ENCODE measurements around the gene PLCB3. TPM values are rescaled to one million over a fixed set of nuclear protein-coding genes. Genes with fewer than 3 reads are reported as not detected.

The PLCB3 gene
- total RNA-seq, 1 donor from 2014 or later = 9.2 TPM

DNA sequence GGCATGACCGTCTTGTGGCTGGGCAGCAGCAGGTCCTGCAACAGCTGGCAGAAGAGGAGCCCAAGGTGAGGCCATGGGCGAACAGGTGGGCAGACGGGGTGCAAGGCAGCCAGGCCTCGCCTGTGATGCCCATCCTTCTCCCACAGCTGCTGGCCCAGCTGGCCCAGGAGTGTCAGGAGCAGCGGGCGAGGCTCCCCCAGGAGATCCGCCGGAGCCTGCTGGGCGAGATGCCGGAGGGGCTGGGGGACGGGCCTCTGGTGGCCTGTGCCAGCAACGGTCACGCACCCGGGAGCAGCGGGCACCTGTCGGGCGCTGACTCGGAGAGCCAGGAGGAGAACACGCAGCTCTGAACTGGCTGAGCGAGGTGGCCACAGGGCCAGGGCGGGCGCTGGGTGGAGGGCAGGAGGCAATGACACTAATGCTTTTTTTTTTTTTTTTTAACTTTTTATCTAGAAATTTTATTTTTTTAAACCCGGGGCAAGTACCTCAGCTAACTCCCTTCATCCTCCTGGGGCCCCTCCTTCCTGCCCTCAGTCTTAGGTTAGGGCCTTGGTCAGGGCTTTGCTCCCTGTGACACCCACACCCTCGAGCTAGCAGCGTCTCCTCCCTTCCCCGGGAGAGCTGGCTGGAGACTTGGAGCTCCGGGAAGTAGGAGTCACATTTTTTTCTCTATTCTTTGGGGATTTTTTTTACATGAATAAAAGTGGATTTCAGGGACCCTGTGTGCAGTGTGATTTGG lies 16.0 kb downstream of the PLCB3 start:
- DNase-seq = no peak

DNA sequence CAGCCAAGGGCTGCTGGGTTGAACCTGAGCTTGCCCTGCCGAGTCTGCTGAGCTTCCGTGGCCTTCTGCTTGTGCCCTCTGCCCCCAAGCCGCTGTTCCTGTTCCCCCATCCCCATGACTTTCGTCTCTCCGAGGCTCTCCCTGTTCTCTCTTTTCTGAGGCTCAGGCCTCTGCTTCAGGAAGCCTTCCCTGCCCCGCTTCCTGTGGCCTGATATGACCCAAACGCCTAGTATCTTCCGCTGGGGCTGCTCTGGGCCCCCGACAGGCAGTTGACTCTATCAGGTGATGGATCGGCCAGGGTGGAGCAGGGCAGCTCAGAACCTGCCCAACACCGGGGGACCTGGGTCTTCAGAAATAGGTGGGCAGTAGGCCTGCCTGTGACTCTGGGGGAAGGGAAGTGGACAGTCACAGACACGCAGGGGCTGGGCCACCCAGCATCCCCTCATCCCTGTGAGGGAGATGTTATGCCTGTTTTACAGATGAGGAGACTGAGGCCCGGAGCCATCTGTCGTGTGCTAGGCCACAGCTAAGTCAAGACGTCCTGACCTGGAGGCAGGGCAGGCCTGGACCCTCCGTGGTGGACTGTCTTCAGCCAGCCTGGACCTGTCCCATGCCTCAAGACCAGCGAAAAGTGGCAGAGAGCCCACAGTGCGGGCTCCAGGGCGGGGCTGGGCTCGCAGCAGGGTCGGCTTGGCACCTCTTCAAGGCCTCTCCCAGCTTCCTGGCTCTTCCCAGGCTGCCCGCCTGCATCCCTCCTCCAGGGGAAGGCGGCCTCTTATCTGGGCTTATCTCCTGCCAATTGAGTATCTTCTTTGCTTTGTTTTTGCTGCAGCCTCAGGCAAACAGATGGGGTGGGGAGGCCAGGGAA lies 16.9 kb downstream of the PLCB3 start:
- no peak for DNase-seq

DNA sequence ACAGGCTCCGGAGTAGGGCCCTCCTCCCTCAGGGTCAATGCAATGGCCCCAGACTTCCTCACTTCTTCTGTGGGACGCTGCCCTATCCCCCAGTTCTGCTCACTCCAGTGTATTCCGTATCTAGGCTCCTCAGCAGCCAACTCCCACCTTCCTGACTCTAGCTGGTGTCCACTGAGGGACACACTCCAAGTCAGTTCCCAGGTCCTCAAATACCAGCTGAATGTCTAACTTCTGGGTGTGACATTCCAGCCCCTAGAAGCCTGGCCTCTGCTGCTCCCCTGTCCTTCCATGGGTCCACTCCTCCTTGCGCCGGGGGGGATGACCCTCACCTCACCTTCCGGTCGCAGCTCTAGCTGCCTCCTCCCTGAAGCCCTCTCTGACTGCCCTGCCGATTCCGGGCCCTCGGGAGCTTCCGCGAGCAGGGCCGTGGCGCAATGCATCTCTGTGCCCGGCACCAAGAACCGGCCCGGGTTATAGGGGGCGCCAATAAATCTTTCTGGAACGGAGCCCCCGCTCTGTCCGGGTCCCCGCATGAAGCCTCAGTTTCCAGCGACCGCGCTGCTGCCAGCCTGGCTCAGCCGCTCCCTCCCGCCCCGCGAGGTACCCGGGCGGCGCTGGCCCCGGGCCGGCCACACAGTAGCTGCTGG lies 17.7 kb downstream of the PLCB3 start:
- DNase-seq = no peak

DNA sequence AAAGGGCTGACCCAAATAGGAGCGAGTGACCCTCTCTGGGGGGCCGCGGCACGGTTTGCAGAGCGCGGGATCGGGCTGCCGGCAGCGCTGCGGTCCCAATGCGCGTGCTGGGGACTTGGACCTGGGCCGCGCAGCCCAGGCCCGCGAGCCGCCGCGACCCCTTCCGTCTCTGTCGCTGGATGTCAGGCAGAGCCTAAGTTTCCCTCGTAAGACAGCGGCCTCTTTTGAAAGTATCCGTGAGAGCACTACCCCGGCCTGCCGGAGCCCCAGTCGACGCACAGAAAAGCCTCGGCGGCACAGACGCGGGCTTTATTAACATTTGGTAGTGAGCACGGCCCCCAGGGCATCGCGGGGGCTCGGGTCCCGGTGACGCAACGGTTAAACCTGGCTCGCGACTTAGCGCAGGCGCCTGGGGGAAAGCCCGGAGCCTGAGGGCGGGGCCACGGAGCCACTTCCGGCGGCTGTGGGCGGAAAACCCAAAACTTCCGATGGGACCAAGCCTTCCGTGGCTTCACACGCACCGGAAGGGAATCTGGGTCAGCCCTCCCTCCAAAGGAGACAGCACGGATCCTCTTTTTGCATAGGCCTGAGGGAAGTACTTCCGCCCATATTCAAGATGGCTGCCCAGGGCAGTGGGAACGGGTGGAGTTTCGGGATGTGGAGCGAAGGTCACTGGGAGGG lies 18.4 kb downstream of the PLCB3 start:
- DNase-seq = peak; percentile 99

DNA sequence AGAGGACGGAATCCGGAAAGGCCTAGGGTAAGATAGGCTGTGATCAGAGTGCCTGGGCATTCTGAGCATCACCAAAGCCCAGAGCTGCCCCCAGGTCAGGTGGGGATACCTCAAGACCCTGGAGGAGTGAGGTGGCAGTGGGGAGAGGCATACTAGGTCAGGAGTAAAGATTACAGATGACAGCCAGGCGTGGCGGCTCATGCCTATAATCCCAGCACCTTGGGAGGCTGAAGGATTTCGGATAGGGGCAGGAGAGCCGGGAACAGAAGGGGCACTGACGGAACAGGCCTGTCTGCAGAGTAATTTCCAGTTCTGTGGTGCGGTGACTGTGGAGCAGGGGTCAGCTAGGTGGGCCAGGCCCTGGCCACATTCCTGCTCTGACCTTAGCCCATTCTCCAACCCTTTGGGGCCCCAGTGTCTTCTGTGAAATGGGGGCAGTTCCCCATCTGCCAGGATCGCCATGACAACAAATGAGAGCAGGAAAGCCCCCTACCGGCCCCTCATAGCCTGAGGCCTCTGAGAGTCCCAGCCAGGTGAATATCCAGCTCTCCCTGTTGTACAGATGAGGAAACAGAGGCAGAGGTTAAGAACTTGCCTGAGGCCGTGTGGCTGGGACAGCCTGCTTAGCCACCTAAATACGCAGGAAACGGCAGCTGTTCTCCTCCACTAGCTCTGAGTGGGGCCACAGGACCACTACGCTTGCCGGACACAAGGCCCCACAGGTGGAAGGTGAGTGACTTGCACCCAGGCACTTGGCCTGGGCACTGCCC lies 23.9 kb downstream of the PLCB3 start:
- DNase-seq = no peak

DNA sequence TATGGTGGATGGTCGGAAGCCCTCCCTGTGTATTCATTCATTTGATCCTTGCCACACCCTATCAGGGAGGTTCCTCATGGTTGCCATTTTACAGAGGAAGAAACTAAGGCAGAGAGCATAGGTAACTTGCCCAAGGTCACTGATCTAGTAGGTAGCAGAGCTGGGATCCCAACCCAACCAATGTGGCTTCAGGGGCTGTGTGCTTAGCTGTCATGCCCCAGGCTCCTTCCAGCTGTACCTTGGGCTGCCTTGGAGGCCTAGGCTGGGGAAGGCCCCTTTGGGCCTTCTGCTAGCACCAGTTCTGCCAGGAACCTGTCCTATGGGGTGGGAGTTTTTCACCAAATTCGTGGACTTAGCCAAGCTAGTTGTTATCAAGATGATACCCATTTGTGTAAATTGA lies 24.5 kb downstream of the PLCB3 start:
- DNase-seq = no peak

DNA sequence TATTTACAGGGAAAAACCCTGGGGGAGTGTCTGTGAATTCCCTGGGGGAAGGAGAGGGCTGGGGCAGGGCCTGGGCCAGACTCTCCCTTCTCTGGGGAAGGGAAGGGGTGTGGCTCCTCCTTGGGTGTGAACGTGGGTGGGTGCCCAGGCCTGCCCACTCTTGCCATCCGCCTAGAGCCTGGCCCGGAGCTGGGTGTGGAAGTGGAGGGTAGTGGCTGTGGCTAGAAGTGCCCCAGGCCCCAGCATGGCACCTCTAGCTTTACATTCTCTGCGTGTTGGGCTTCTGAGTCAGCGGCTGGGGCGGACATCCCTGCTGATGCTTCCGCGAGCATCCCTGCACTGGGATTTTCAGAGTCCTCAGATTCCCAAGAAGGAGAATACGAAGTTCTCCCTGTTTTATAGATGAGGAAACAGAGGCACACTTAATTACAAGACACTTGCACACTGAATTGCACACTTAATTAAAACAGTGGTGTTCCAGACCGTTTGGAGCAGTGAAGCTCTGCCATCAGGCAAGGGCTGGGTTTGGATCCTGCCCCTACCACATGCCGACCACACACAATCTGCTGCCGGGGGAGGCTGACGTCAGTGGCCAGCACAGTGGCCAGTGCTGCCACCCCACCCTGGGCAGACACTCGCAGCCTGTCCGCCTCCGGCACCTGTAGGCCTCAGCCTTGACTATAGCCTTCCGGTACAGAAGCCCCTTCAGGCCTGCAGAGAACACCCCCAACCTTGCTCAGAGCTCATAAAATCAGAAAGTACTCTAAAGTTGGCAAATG lies 25.5 kb downstream of the PLCB3 start:
- no peak for DNase-seq

DNA sequence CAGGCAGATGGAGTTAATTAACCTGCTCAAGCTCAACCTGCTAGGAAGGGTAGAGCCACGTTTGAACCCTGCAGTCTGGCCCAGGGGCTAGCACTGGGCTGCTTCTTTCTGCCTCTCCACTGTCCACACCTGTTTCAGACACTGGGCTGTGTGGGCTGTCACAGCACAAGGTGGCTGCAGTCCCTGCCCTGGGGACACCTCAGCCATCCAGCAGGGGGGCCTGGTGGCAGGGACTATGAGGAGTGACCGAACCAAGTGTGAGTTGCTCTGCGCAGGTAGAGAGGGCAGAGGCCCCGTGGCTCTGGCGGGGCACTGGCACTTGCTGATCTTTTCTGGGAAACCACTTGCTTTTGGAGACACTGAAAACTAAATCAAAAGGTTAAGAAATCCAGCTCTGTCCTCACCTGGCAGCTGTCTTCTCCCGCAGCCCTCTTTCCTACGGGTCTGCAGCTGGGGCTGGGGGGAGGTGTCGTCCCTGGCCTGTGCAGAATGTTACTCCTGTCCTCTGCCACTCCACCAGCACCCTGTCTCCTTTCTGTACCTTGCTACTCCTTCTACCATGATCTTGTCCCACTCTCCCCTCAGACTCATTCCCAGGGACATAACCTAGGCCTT lies 27.4 kb downstream of the PLCB3 start:
- DNase-seq = no peak

DNA sequence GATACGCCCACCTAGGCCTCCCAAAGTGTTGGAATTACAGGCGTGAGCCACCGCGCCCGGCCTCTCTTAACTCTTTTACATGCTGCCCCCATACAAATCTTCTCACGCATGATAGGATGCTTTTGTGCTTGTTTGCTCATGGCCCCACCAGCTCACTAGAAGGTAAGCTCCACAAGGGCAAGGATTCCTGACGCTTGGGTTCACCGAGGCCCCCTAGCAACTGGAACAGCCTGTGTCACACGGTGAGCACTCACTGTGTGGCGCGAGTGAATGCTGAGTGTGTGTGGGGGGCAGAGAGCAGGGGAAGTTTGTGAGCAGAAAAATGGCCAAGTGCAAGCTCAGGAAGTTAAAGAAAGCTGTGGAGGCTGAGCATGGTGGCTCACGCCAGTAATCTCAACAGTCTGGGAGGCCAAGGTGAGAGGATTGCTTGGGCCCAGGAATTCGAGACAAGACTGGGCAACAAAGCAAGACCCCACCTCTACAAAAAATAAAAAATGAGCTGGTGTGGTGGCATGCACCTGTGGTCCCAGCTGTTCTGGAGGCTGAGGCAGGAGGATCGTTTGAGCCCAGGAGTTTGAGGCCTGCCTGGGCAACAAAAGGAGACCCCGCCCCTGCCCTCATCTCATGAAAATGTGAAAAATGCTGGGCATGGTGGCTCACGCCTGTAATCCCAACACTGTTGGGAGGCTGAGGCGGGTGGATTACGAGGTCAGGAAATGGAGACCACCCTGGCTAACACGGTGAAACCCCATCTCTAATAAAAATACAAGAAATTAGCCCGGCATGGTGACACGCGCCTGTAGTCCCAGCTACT lies 30.8 kb downstream of the PLCB3 start:
- DNase-seq = no peak

DNA sequence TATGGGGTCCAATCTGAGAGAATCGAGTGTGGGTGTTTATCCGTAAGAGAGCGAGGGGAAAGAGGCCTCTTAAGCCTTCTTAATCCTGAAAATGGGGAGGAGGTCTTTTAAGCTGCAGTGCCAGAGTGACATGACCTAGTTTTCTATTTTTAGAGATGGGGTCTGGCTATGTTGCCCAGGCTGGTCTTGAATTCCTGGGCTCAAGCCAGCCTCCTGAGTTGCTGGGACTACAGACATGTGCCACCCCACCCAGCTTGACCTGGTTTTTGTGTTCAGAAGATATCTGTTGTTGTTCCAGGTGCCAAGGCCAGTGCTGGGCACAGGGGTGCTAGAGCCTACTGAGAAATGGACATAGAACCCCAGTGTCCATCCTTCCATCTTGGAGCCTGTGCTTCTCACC lies 31.8 kb downstream of the PLCB3 start:
- DNase-seq = no peak

DNA sequence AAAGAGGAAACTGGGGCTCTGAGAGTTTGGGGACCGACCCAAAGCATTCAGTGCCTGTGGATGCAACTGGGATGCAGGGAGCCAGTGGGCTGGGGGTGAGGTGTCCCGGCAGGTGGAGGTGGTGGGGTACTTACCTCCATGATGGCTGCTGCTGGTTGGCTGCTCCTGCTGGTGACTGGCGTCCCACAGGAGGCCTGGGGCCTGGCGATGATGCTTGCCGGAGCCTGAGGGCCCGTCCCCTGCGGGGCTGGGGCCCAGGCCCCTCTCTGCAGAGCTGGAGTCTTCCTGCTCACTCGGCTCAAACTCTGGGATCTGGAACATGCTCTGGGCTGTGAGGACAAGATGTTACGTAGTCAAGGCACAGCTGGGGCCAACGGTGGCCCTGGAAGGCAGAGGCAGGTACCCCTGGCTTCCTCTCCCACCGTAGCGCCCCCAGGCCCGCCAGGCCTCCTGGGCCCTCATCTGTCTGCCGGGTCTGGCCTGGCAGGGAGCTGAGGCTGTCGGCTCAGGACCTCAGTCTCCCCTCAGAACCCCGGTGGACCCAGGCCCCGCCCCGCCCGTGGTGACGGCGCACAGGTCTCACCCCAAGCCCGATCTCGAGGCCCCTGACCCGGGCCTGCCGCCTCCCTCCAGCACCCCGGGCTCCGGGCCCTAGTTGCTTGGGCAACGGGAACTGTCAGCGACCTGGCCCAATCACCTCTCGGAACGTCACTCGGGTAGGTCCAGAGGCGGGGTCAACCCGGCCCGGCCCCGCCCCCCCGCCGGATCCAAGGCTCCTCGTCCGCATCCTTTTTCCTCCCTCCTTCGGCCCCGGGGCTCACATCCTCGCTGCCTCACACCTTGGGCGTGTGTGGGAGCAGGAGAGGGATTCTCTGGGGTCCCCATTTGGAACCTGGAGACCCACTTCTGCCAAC lies 33.0 kb downstream of the PLCB3 start, which contains the start of gene BAD:
Gene BAD, minus strand, starts transcription at position 618 of the 914 bp plus-strand sequence. Its CDS starts 297 bp downstream, at position 321.
- DNase-seq = peak; percentile 96

DNA sequence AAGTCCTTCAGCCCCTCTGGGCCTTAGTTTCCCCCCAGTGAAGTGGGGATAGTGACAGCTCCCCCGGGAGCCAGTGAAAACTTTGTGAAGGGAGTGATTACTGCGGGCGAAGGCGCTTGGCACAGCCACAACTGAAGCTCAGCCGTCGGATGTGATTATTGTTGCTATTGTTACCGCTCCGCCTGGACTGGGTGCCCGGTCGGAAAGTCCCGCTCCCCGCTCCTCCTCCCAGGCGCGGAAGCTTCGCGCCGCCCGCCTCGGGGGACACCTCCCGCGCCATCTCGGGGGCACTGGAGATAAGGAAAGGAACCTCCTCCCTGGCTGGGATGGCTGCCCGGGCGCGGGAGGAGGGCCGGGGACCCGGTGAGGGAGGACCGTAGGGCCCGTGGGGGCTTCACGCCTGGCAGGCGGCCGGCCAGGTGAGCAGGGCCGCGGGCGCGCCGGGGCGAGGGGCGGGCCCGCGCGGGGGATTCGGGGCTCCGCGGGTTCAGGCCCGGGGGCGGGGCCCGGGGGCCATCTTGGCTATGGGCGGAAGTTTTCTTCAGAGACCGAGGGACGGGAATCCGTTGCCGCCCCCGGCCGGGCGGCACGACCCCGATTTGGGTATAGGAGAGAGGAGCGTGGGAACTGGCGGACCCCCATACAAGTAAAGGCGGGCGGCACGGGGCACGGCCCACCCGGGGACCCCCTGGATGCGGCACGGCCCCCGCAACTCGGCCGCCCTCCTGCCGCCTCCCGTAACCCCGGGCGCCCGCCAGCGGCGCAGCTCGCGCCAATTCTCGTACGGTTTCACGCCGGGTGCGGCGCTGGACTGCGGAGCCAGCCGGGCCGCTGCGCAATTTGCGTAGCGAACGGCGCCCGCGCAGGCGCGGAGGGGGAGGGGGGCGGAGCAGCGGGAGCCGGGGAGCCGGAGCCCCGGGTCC lies 33.9 kb downstream of the PLCB3 start, which contains the start of gene GPR137:
Gene GPR137, plus strand, starts transcription at position 887 of the 923 bp plus-strand sequence. CDS start 677 bp downstream, outside the sequence.
- peak; percentile 91 for DNase-seq

DNA sequence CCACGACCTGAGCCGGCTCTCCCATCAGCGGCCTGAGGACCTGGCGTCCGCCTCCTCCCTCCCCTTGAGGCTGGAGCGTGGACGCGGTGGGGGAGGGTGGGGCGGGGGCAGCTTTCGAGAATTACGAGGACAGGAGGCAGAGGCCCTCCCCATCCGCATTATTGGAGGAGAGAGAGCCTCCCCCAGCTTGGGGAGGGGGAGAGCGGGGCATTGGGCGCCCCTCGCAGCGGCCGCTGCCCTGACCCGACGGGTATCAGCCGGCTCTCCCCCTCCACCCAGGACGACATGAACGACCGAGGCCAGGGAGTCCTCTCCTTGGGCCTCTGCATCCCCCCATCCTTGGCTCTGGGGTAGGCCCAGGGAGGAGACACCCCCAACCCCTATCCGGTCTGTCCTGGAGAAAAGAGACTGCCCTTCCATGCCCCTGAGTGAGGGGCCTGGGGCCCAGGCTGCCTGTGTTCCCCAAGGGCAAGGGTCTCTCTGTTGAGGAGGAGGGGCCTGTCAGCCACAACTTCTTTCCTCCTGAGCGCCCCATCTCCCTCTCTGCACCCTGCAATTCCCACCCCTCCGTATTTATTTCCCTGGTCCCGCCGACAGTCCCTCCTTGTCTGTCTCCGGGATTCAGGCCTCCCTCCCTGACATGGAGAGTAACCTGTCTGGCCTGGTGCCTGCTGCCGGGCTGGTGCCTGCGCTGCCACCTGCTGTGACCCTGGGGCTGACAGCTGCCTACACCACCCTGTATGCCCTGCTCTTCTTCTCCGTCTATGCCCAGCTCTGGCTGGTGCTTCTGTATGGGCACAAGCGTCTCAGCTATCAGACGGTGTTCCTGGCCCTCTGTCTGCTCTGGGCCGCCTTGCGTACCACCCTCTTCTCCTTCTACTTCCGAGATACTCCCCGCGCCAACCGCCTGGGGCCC lies 34.8 kb downstream of the PLCB3 start:
- DNase-seq = no peak

DNA sequence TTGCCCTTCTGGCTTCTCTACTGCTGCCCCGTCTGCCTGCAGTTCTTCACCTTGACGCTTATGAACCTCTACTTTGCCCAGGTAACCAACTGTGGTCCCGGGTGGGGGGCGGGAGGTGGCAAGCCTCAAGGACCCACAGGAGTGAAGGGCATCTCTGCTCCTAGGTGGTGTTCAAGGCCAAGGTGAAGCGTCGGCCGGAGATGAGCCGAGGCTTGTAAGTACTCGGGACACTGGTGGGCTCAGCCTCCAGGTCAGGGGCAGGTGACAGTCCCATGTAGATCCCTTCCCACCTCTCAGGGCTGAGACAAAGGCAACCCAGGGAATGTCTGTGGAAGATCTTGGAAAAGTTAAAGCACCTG lies 35.5 kb downstream of the PLCB3 start:
- DNase-seq = no peak

DNA sequence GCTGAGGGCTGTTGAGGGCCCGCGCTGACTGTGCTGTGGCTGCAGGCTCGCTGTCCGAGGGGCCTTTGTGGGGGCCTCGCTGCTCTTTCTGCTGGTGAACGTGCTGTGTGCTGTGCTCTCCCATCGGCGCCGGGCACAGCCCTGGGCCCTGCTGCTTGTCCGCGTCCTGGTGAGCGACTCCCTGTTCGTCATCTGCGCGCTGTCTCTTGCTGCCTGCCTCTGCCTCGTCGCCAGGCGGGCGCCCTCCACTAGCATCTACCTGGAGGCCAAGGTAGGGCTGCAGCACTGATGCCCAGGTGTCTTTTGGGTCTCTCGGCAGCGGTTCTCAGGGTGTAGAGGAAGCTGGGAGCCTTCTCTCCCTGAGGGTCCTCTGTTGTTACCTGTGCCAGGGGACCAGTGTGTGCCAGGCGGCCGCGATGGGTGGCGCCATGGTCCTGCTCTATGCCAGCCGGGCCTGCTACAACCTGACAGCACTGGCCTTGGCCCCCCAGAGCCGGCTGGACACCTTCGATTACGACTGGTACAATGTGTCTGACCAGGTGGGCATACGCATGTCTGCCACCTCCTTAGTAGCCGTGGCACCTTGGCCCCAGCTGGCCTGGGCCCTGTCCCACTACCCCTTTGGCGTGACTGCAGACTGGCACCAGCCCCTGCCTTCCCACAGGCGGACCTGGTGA lies 36.5 kb downstream of the PLCB3 start:
- DNase-seq = no peak
